Cardiac muscle cell (in vitro differentiated cells and primary cell): ENCODE data around the gene NF2. TPM values are rescaled to one million over a fixed set of nuclear protein-coding genes. Genes with fewer than 3 reads are reported as not detected.

Source experiments
- DNase-seq, 2 donors: peaks; one replicate each; pipeline versions ENCODE4 v3.0.0 to v3.0.0-alpha.2; 2010 to 2017; ENCODE audit warnings: low read depth in 1 of 2, low spot score in 1 of 2
- H3K27ac ChIP-seq: fragments of 200-600 bp; sonication (generic); 2 replicates; pipeline ENCODE4 v1.5.1; 2016
- H3K27me3 ChIP-seq: fragments of 200-600 bp; sonication (generic); 2 replicates; pipeline ENCODE4 v1.6.0; 2016; ENCODE audit warnings: control low read depth
- H3K36me3 ChIP-seq: fragments of 200-600 bp; sonication (generic); 2 replicates; pipeline ENCODE4 v1.5.1; 2016; ENCODE audit warnings: control low read depth
- H3K4me1 ChIP-seq: fragments of 200-600 bp; sonication (generic); 2 replicates; pipeline ENCODE4 v1.8.1; 2017; ENCODE audit warnings: low read depth, mild to moderate bottlenecking, mixed run types
- H3K4me3 ChIP-seq: fragments of 200-600 bp; sonication (generic); 2 replicates; pipeline ENCODE4 v1.5.1; 2016; ENCODE audit warnings: mild to moderate bottlenecking
- H3K9me3 ChIP-seq: fragments of 200-600 bp; sonication (generic); 2 replicates; pipeline ENCODE4 v1.5.1; 2017; ENCODE audit warnings: low read depth, mild to moderate bottlenecking, control low read depth
- CTCF ChIP-seq: IDR thresholded peaks from 2 replicates; pipeline ENCODE4 v1.5.1; 2012; ENCODE audit warnings: low read depth, mild to moderate bottlenecking, low read length
- polyA plus RNA-seq: library from polyadenylated mRNA; unstranded; fragments of >200 nt; fragmentation: Nextera tagmentation; extraction: Ambion mirVana; gene quantifications from 2 replicates; pipeline ENCODE4 v1.2.1, GENCODE V29; 2016
- total RNA-seq: library from RNA; depleted of rRNA; stranded (reverse); fragments of >200 nt; gene quantifications from 2 replicates; pipeline ENCODE4 v1.2.3, GENCODE V29; 2016

Gene NF2
- total and polyA plus RNA-seq, 2 experiments from 2014 or later: 32.8 to 40.2 TPM

DNA sequence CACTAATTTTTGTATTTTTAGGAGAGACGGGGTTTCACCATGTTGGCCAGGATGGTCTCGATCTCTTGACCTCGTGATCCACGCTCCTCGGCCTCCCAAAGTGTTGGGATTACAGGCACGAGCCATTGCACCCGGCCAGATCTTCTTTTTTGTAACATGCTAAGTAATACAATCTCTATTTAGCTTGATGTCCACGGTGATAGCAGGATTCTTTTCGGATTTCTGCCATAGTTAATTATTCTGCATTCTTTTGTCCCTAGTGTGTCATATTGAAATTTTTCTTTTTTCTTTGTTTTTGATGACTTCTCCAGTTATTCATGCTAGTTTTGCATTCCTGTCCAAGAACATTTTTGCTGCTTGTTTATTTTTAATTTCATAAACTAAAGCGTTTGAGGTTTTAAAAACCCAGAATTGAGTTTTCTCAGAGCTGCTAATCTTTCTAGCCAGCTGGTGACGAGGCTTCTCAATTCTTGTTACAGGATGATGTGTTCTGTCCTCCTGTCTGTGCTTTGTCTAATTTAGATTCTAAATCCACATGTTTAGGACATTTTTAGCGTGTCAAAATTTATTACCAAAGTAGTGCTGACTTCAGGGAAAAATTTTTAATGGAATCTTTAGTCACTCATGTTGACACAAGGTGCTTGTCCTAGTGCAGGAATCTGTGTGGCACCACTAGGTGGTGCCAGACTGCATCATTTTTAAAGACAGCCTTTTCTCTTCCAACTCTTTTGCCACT is 21.8 kb downstream of the NF2 start:
- no peaks in the 10 kb centered on the region for H3K4me1 ChIP-seq
- no peak overlapping the region for H3K27ac ChIP-seq
- no peak overlapping the region for H3K4me3 ChIP-seq
- no peaks in the 10 kb centered on the region for H3K27me3 ChIP-seq
- H3K9me3 ChIP-seq: no peaks in the 10 kb centered on the region
- TF ChIP-seq CTCF: peak; percentile 89
- H3K36me3 ChIP-seq: no peaks in the 10 kb centered on the region
- DNase-seq: peak; percentile 42 to 78

DNA sequence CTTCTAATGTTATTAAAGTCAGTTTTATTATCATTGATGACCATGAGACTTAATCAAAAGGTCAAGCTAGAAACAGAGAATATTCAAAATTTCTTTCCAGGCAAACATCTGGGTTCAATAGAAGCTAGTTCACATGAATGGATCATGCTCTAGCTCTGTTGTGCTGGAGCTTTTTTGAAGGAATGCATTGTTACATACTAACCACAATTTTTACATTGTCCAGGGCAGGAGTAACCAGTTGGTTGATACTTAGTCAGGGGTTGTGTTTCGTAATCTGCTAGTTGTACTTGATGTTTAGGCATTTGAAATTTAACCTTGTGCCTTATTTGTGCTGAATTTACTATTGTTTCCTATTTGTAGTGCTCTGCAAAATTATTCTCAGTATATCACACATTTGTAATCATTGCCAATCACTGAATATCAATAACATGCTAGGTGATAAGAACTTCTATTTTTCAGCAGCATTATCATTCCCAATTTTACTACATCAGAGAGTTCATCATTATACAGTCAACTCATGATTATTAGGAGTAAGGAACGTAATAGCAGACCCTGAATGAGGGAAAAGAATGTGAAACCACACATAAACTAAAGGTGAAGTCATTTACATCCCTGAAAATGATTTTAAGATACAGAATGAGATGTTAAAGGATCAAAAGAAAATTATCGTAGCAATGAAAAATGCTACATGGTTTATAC is 23.2 kb downstream of the NF2 start:
- H3K27me3 ChIP-seq: no peaks in the 10 kb centered on the region
- no peaks in the 10 kb centered on the region for H3K9me3 ChIP-seq
- no peak overlapping the region for H3K4me3 ChIP-seq
- DNase-seq: peak in 1 of 2 donors; percentile 86
- no peak for TF ChIP-seq CTCF
- H3K4me1 ChIP-seq: no peaks in the 10 kb centered on the region
- H3K27ac ChIP-seq: no peak overlapping the region
- H3K36me3 ChIP-seq: no peaks in the 10 kb centered on the region

DNA sequence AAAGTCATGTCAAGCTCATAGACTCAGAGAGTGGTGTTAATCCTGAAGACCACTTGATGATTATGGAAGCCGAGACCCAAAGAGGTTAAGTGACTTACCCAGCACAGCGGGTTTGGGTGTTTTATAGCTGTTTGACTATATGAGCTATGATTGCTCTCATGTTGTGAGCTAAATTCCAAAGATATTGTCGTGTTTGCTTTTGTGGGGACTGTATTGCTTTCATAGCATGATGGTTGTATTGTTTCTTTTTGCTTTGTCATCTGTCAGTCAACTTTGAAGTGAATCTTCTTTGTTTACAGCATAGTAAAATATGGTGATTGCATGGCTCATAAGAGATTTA is 23.7 kb downstream of the NF2 start:
- H3K4me3 ChIP-seq: no peak overlapping the region
- no peaks in the 10 kb centered on the region for H3K9me3 ChIP-seq
- H3K27me3 ChIP-seq: no peaks in the 10 kb centered on the region
- no peaks in the 10 kb centered on the region for H3K4me1 ChIP-seq
- no peak overlapping the region for H3K27ac ChIP-seq
- no peak for TF ChIP-seq CTCF
- H3K36me3 ChIP-seq: no peaks in the 10 kb centered on the region
- no peak for DNase-seq

- no peak for TF ChIP-seq CTCF
- Histone ChIP-seq H3K36me3 (no peaks in the 10 kb centered on the region), H3K27me3 (no peaks in the 10 kb centered on the region), H3K9me3 (no peaks in the 10 kb centered on the region), H3K4me1 (no peaks in the 10 kb centered on the region), H3K4me3 (no peak overlapping the region), H3K27ac (no peak overlapping the region)
- no peak for DNase-seq
Observed at GRCh38 chr22:29628996-29629902, 25.8 kb downstream of the NF2 start.

DNA sequence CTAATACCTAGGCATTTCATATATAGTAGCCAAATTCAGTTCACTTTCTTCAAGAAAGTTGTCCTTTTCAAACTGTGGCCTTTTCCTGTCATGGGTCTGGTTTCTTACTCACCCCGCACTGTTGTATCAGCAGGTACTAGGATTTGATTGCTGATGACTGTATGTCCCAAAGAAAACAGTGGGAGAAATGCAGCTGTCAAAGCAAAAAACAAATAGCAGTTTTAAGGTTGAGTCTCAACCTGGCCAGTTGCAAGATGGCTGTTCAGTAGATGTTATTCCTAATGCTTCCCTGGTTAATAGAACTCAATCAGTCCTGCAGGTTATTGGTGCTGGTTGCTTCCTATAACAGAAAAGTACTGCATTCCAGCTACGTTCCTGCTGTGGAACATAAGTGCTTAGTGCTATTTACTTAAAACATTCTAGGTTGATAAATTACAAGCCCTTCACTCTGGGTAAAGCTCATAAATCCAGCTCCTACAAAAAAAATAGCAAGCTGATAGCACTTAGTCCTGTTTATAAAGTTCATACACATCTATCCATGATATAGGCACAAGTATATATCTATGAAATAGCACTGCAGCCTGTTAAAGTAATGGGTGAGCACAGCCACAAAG is 26.6 kb downstream of the NF2 start:
- Histone ChIP-seq H3K36me3 (no peaks in the 10 kb centered on the region), H3K4me1 (no peaks in the 10 kb centered on the region), H3K27ac (no peak overlapping the region), H3K9me3 (no peaks in the 10 kb centered on the region), H3K4me3 (no peak overlapping the region), H3K27me3 (no peaks in the 10 kb centered on the region)
- no peak for DNase-seq
- no peak for TF ChIP-seq CTCF
